Measurements from ENCODE around the gene HDAC11.

Gene HDAC11

GRCh38 chr3:13506239-13506638 lies 26.1 kb downstream of the HDAC11 start:
- TF ChIP-seq, protein P1, sequence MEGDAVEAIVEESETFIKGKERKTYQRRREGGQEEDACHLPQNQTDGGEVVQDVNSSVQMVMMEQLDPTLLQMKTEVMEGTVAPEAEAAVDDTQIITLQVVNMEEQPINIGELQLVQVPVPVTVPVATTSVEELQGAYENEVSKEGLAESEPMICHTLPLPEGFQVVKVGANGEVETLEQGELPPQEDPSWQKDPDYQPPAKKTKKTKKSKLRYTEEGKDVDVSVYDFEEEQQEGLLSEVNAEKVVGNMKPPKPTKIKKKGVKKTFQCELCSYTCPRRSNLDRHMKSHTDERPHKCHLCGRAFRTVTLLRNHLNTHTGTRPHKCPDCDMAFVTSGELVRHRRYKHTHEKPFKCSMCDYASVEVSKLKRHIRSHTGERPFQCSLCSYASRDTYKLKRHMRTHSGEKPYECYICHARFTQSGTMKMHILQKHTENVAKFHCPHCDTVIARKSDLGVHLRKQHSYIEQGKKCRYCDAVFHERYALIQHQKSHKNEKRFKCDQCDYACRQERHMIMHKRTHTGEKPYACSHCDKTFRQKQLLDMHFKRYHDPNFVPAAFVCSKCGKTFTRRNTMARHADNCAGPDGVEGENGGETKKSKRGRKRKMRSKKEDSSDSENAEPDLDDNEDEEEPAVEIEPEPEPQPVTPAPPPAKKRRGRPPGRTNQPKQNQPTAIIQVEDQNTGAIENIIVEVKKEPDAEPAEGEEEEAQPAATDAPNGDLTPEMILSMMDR (IDR thresholded peaks at IDR 0.05; ENCODE audit: low read depth, low read length), result no peak
- no peak overlapping the region for H3K4me3 ChIP-seq (ENCODE audit: low read depth, low read length)

DNA sequence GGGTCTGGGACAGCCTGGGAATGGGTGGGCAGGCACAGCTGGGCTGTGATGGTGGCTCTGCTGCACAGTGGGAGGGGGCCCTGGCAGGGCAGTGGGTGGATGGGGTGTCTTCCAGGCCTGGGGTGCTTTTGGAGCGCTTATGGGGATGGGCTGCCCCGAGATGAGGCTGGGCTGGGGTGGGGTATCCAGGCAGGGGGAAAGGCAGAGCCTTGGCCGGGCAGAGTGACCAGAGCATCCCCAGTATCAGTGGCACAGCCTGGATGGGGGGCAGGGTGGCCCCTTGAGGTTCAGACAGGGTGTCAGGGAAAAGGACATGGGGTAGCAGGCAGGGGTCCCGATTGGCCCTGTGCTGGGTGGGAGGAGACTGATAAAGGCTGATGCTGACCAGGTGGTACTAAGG lies 26.6 kb downstream of the HDAC11 start:
- H3K4me3 ChIP-seq (ENCODE audit: low read depth, low read length), result no peak overlapping the region
- TF ChIP-seq, protein P1 (IDR thresholded peaks at IDR 0.05; ENCODE audit: low read depth, low read length), result no peak

DNA sequence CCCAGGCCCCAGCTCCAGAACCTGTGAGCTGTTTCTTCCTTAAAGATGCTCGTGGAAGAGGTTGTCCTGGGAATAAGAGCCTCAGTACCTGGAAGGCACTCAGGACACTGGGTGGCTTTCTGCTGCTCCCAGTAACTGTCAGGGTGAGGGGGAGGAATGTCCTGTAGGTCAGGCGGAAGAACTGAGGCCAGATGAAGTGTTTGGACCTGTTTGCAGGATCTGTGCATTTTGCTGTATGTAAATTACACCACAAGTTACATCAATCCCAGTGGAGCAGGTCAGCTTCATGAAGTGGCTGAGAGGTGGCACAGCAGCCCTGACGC lies 27.1 kb downstream of the HDAC11 start:
- no peak overlapping the region for H3K4me3 ChIP-seq (ENCODE audit: low read depth, low read length)

DNA sequence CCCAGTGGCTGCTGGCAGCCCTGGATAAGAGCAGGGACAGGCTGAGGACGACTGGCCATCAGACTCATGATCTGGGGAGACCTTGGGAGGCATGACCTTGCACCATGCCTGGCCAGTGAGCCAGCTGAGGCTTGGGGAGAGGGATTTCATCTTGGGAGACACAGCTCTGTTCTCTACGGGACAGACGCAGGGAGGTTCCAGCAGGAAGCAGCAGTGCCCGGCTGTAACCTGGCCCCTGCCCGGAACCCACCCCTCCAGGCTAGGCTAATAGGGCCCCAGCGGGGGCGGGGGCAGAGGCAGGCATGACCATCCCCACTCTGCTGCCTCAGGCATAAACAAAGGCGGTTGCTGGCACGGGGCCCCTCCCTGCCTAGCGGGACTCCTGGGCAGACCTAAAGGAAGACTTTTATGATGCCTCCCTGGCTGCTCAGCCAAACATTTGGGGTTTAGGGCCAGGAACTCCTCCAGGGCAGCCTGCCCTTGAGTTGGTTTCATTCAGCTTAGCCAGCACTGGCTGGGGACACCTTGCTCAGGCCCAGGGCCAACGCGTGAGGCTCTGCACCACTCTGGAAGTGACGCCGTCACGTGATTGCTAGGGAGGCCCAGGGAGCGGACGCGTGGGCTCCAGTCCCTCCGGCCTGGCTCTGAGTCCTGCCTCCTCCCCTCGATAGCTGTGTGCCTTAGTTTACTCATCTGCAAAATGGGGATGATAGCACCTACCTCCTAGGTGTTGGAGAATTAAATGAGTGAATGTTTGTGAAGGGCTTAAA lies 27.6 kb downstream of the HDAC11 start:
- TF ChIP-seq, protein P1 (IDR thresholded peaks at IDR 0.05; ENCODE audit: low read depth, low read length), result no peak
- no peak overlapping the region for H3K4me3 ChIP-seq (ENCODE audit: low read depth, low read length)

More for the DNA sequence above, 27.1 kb downstream of the HDAC11 start:
- TF ChIP-seq, protein P1 (IDR thresholded peaks at IDR 0.05; ENCODE audit: low read depth, low read length), result no peak

DNA sequence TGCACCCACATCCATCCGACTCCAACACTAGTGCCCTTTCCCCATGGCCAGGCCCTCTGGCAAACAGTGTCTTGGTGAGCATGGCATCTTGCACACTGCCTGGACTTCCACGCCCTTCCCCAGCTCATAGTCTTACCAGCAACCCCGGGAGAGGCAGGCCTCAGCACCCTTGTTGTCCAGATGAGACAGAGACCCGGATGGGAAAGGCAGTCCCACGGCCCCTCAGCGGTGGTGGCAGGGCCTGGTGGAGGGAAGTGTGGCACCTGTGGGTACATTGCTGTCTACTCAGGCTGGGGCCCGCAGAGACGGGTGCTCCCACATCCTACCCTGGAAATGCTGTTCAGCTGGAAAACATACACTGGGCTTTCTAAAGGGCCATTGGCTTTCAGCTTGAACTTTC lies 28.4 kb downstream of the HDAC11 start:
- H3K4me3 ChIP-seq (ENCODE audit: low read depth, low read length), result no peak overlapping the region
- TF ChIP-seq, protein P1 (IDR thresholded peaks at IDR 0.05; ENCODE audit: low read depth, low read length), result no peak

DNA sequence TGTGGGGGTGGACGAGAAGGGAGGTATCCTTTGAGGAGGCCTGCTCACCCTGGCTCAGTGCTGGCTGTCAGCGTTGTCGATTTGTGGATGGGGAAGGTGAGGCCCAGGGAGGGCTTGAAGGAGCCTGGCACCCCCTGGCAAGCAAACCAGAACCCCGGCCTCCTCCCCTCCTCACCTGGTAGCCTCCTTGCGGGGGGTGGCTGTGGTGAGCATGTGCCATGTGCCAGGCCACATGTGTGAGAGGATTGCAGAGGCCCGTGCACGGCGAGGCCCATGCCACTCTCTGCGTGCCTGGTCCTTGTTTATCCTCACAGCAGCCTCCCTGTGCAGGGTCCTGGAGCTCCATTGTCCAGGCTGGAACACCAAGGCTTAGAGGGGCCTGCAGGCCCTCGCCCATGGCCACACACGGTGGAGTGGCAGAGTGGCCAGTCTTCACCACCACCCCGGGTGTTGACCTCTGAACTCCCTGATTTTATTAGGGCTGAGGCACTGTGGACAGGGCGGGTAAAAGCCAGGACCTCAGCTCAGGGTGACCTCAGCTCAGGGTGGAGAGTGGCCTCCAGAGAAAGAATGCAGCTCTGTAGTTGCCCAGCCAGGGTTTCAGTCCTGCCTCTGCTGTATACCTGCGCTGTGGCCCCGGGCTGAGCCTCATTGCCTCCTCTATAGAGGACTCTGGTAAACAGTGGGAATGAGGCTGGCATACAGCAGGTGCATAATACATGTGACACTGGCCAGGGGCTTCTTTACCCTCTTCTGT lies 29.1 kb downstream of the HDAC11 start:
- H3K4me3 ChIP-seq (ENCODE audit: low read depth, low read length), result no peak overlapping the region
- TF ChIP-seq, protein P1 (IDR thresholded peaks at IDR 0.05; ENCODE audit: low read depth, low read length), result no peak

DNA sequence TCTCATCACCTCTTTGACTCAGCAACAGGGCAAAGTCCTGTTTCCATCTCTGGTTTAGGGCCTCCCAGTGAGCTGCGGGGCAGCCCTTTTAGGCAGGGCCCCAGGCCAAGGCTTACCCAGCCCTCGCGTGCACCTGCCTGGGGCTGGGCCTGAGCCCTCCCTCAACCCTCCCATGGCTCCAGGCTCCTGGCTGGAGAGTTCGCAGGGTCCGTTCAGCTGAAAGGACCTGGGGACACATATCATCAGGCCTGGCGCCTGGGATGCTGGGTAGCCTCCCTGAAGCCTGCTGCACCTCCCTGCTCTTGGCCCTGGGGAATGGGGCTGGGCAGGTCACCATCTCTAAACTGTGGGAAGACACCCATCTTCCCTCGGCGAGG lies 29.7 kb downstream of the HDAC11 start:
- H3K4me3 ChIP-seq (ENCODE audit: low read depth, low read length), result no peak overlapping the region
- TF ChIP-seq, protein P1 (IDR thresholded peaks at IDR 0.05; ENCODE audit: low read depth, low read length), result no peak

All from WI38 (cell line).